IMR-90 (cell line): ENCODE results near the gene SIT1. TPM values are rescaled to one million over a fixed set of nuclear protein-coding genes. Genes with fewer than 3 reads are reported as not detected.

Experiments used
- ATAC-seq: fragments of 200-7000 bp; cut with Tn5 transposase; 2 replicates; pipeline ENCODE4 v1.9.1; 2020; ENCODE audit warnings: low read depth, mild to moderate bottlenecking, moderate library complexity
- BruUV-seq: library from RNA; stranded (reverse); fragments of 400-500 nt; replicated peaks from 2 replicates; lab custom pipeline; 2021; lab: Mats Ljungman, UMichigan
- CTCF ChIA-PET: fragments of 300-600 bp; formaldehyde crosslinking; extraction: SDS; loops from one replicate; lab custom pipeline; 2021; ENCODE audit warnings: antibody characterized with exemption; lab: Yijun Ruan, JAX
- POLR2A ChIA-PET: fragments of 300-600 bp; sonication (Branson Sonifier 250); formaldehyde crosslinking; loops from one replicate; lab custom pipeline; 2022; ENCODE audit warnings: antibody characterized with exemption; ENCODE audit not compliant: unreplicated experiment; lab: Charles Lee
- DNase-seq: peaks from one replicate; pipeline ENCODE4 v3.0.0; 2013
- H2AFZ ChIP-seq: replicated peaks from 2 replicates; pipeline ENCODE3; 2013; ENCODE audit warnings: low read length, mild to moderate bottlenecking; ENCODE audit not compliant: poor library complexity
- H2AK5ac ChIP-seq: 2 replicates; pipeline ENCODE4 v1.6.1; 2013; ENCODE audit warnings: low read depth, low read length, inconsistent platforms
- H2AK9ac ChIP-seq: replicated peaks from 2 replicates; pipeline ENCODE3; 2013; ENCODE audit warnings: mild to moderate bottlenecking, low read depth, low read length, moderate library complexity; ENCODE audit not compliant: poor library complexity
- H2BK120ac ChIP-seq: 2 replicates; pipeline ENCODE4 v1.6.1; 2013; ENCODE audit warnings: low read depth, low read length, inconsistent platforms
- H2BK15ac ChIP-seq: 3 replicates; pipeline ENCODE4 v1.6.1; 2013; ENCODE audit warnings: low read depth, low read length, inconsistent platforms
- H2BK20ac ChIP-seq: 2 replicates; pipeline ENCODE4 v1.6.1; 2013; ENCODE audit warnings: low read depth, mild to moderate bottlenecking, inconsistent platforms, low read length, moderate library complexity
- H2BK5ac ChIP-seq: 2 replicates; pipeline ENCODE4 v1.6.1; 2013; ENCODE audit warnings: mild to moderate bottlenecking, low read depth, low read length, inconsistent platforms; ENCODE audit not compliant: poor library complexity, severe bottlenecking
- H3K14ac ChIP-seq: replicated peaks from 2 replicates; pipeline ENCODE4 v1.6.1; 2013; ENCODE audit warnings: low read depth, low read length, inconsistent platforms
- H3K18ac ChIP-seq: 2 replicates; pipeline ENCODE4 v1.6.1; 2013; ENCODE audit warnings: low read depth, low read length, control low read depth
- H3K23ac ChIP-seq: 2 replicates; pipeline ENCODE4 v1.6.1; 2013; ENCODE audit warnings: low read depth, low read length, inconsistent platforms
- H3K27ac ChIP-seq: 2 replicates; pipeline ENCODE4 v1.5.1; 2013; ENCODE audit warnings: mild to moderate bottlenecking, control low read depth, low read length; ENCODE audit not compliant: insufficient read depth
- H3K27me3 ChIP-seq: 2 replicates; pipeline ENCODE4 v1.6.1; 2013; ENCODE audit warnings: low read length; ENCODE audit not compliant: control insufficient read depth, insufficient read depth
- H3K36me3 ChIP-seq: 2 replicates; pipeline ENCODE4 v1.6.1; 2013; ENCODE audit warnings: low read length, mixed read lengths; ENCODE audit not compliant: control insufficient read depth, insufficient read depth
- H3K4ac ChIP-seq: 2 replicates; pipeline ENCODE4 v1.6.1; 2013; ENCODE audit warnings: low read depth, low read length, inconsistent platforms
- H3K4me1 ChIP-seq: 2 replicates; pipeline ENCODE4 v1.6.1; 2013; ENCODE audit warnings: low read length, mixed read lengths; ENCODE audit not compliant: control insufficient read depth, insufficient read depth
- H3K4me2 ChIP-seq: 2 replicates; pipeline ENCODE4 v1.6.1; 2013; ENCODE audit warnings: low read depth, mild to moderate bottlenecking, control low read depth, low read length, moderate library complexity
- H3K4me3 ChIP-seq: 2 replicates; pipeline ENCODE4 v1.5.1; 2013; ENCODE audit warnings: low read depth, mild to moderate bottlenecking, control low read depth, low read length, moderate library complexity; ENCODE audit not compliant: insufficient read depth
- H3K56ac ChIP-seq: 2 replicates; pipeline ENCODE4 v1.6.1; 2013; ENCODE audit warnings: low read length, inconsistent platforms; ENCODE audit not compliant: insufficient read depth; ENCODE audit errors: extremely low read depth
- H3K79me1 ChIP-seq, 2 experiments: 2 replicates each; pipeline ENCODE4 v1.6.1; 2013; ENCODE audit warnings: low read length in 2 of 2, inconsistent platforms in 1 of 2, low read depth in 1 of 2
- H3K9ac ChIP-seq: 2 replicates; pipeline ENCODE4 v1.6.1; 2013; ENCODE audit warnings: low read depth, low read length, control low read depth
- H3K9me1 ChIP-seq: 2 replicates; pipeline ENCODE4 v1.6.1; 2013; ENCODE audit warnings: low read length, inconsistent platforms; ENCODE audit not compliant: insufficient read depth
- H3K9me3 ChIP-seq: 2 replicates; pipeline ENCODE4 v1.6.1; 2013; ENCODE audit warnings: low read length; ENCODE audit not compliant: control insufficient read depth, insufficient read depth
- H4K20me1 ChIP-seq: 2 replicates; pipeline ENCODE4 v1.6.1; 2013; ENCODE audit warnings: low read length, inconsistent platforms; ENCODE audit not compliant: insufficient read depth
- H4K5ac ChIP-seq: 2 replicates; pipeline ENCODE4 v1.6.1; 2013; ENCODE audit warnings: mild to moderate bottlenecking, low read depth, low read length, control low read depth
- H4K8ac ChIP-seq, 2 experiments: 2 replicates each; pipeline ENCODE4 v1.6.1; 2013; ENCODE audit warnings: low read depth in 2 of 2, low read length in 2 of 2, control low read depth in 1 of 2, inconsistent platforms in 1 of 2
- H4K91ac ChIP-seq: 2 replicates; pipeline ENCODE4 v1.6.1; 2013; ENCODE audit warnings: low read depth, low read length, inconsistent platforms; ENCODE audit not compliant: insufficient read depth
- BHLHE40 ChIP-seq: fragments of 150-350 bp; IDR thresholded peaks from 2 replicates; pipeline ENCODE4 v1.6.1; 2016; ENCODE audit warnings: mild to moderate bottlenecking, low read depth, low read length
- CEBPB ChIP-seq: IDR thresholded peaks from 2 replicates; pipeline ENCODE4 v1.6.1; 2012; ENCODE audit warnings: low read depth, low read length, improper control_type of control experiment
- CHD1 ChIP-seq: IDR thresholded peaks from 2 replicates; pipeline ENCODE4 v1.6.1; 2012; ENCODE audit warnings: low read depth, low read length, improper control_type of control experiment
- ELK1 ChIP-seq: fragments of 150-350 bp; IDR thresholded peaks from 2 replicates; pipeline ENCODE4 v1.6.1; 2016; ENCODE audit warnings: low read depth, mild to moderate bottlenecking, low read length, moderate library complexity, borderline replicate concordance
- FOS ChIP-seq: fragments of 150-350 bp; IDR thresholded peaks from 2 replicates; pipeline ENCODE4 v1.6.1; 2016; ENCODE audit warnings: low read depth, low read length
- MAFK ChIP-seq: IDR thresholded peaks from 2 replicates; pipeline ENCODE4 v1.6.1; 2012; ENCODE audit warnings: low read depth, low read length, improper control_type of control experiment
- MAZ ChIP-seq: IDR thresholded peaks from 2 replicates; pipeline ENCODE4 v1.6.1; 2012; ENCODE audit warnings: low read depth, mild to moderate bottlenecking, low read length, improper control_type of control experiment, moderate library complexity, borderline replicate concordance
- MXI1 ChIP-seq: IDR thresholded peaks from 2 replicates; pipeline ENCODE4 v1.6.1; 2012; ENCODE audit warnings: low read depth, mild to moderate bottlenecking, low read length, moderate library complexity, borderline replicate concordance
- NFE2L2 ChIP-seq: fragments of 150-350 bp; IDR thresholded peaks from 2 replicates; pipeline ENCODE4 v1.6.1; 2016; ENCODE audit warnings: low read depth, mild to moderate bottlenecking, low read length
- POLR2A ChIP-seq: IDR thresholded peaks from 2 replicates; pipeline ENCODE4 v1.6.1; 2012; ENCODE audit warnings: mild to moderate bottlenecking, low read depth, low read length
- RAD21 ChIP-seq: IDR thresholded peaks from 2 replicates; pipeline ENCODE4 v1.6.1; 2012; ENCODE audit warnings: low read length, improper control_type of control experiment
- RCOR1 ChIP-seq: IDR thresholded peaks from 2 replicates; pipeline ENCODE4 v1.6.1; 2012; ENCODE audit warnings: mild to moderate bottlenecking, low read length, improper control_type of control experiment; ENCODE audit not compliant: insufficient replicate concordance
- RFX5 ChIP-seq: IDR thresholded peaks from 2 replicates; pipeline ENCODE4 v1.8.0; 2012; ENCODE audit warnings: low read depth, mild to moderate bottlenecking, low read length, moderate library complexity
- SMC3 ChIP-seq: fragments of 150-350 bp; IDR thresholded peaks from 2 replicates; pipeline ENCODE4 v1.6.1; 2016; ENCODE audit warnings: low read depth, mild to moderate bottlenecking, antibody characterized with exemption, low read length, moderate library complexity
- WGBS, 2 experiments: methylation state at CpG; one replicate each; pipeline versions ENCODE4 v1.1.5 to v1.1.7; 2013; ENCODE audit warnings: missing lambda C conversion rate in 2 of 2; ENCODE audit not compliant: insufficient read length in 1 of 2; ENCODE audit errors: extremely low coverage in 2 of 2; 5-methylcytosine and 5-hydroxymethylcytosine counted together
- dilution Hi-C: fragments of 300-500 bp; cut with HindIII; formaldehyde crosslinking; loops from one replicate; pipeline ENCODE4 v1.14.3; 2018; ENCODE audit warnings: low sequenced_read_pairs; ENCODE audit not compliant: unreplicated experiment
- in situ Hi-C: fragments of 300-500 bp; cut with MboI; formaldehyde crosslinking; loops from 3 replicates; pipeline ENCODE4 v1.14.3; 2019; ENCODE audit warnings: low sequenced_read_pairs, inconsistent platforms, mixed read lengths
- intact Hi-C: fragments of 100-400 bp; cut with micrococcal nuclease; formaldehyde crosslinking; loops from 2 replicates; pipeline ENCODE4 v1.10.0; 2022
- polyA plus RNA-seq, 3 experiments: library from polyadenylated mRNA; depleted of rRNA; stranded (reverse); fragments of >200 nt; gene quantifications; 2 replicates each; pipeline ENCODE4 v1.2.3, GENCODE V29; 2012; ENCODE audit warnings: low replicate concordance in 1 of 3
- total RNA-seq: library from RNA; depleted of rRNA; stranded (reverse); fragments of >200 nt; gene quantifications from 2 replicates; pipeline ENCODE4 v1.2.3, GENCODE V29; 2012
- TF ChIP-seq, protein P1 (sequence below): fragments of 150-350 bp; IDR thresholded peaks from 2 replicates; pipeline ENCODE4 v1.6.1; 2017; ENCODE audit warnings: mild to moderate bottlenecking, antibody characterized with exemption, low read length, low read depth
- TF ChIP-seq, protein P2 (sequence below): conservative IDR thresholded peaks from 2 replicates; pipeline ENCODE4 v1.5.1; 2012; ENCODE audit warnings: mild to moderate bottlenecking, low read depth, low read length, improper control_type of control experiment

SIT1 gene
- total and polyA plus RNA-seq, 2 of the 4 experiments (the other 2 are of a cell fraction): not detected

DNA sequence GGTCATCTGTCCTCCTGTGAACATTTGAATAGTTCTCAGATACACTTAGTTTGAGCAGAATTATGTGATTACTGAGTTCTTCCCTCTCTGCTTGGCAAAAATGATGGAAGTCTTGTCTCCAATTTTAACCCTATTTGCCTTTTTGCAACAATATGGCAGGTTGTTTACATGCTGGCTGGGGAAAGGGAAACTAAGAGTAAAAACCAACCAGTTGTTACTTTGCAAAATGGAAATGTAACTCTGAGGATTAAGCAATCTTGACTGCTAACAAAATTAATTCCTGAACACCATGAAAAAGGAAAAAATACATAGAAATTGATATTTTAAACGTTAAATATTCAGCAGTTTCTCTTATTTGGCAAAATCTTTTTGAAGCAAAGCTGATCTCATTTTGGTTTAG, 11.1 kb downstream of the SIT1 start:
- H3K36me3 ChIP-seq: no peaks in the 10 kb centered on the region
- CTCF ChIA-PET: no interaction called here
- DNase-seq (no peak), ATAC-seq (no peak)
- no peaks in the 10 kb centered on the region for H3K9me3 ChIP-seq
- no peak overlapping the region for H2AFZ ChIP-seq
- no peak overlapping the region for H3K4ac ChIP-seq
- no peak overlapping the region for H2AK5ac ChIP-seq
- H3K9me1 ChIP-seq: no peaks in the 10 kb centered on the region
- no peak overlapping the region for H3K9ac ChIP-seq
- no peak overlapping the region for H3K23ac ChIP-seq
- intact Hi-C loops (no loop called here), dilution Hi-C loops (no loop called here), in situ Hi-C loops (no loop called here)
- POLR2A ChIA-PET: no interaction called here
- no peaks in the 10 kb centered on the region; the same call in 1 of the 2 replicates for H3K27me3 ChIP-seq
- H4K91ac ChIP-seq: no peak overlapping the region
- H4K5ac ChIP-seq: no peak overlapping the region
- no peak overlapping the region for H3K56ac ChIP-seq
- H3K14ac ChIP-seq: no peak overlapping the region
- H2BK15ac ChIP-seq: no peak overlapping the region
- H3K18ac ChIP-seq: no peak overlapping the region
- no peak overlapping the region for H3K4me3 ChIP-seq
- WGBS, 2 experiments: no CpG with 5 or more reads among the region's 1 CpG
- no peaks in the 10 kb centered on the region for H3K4me1 ChIP-seq
- H3K79me1 ChIP-seq: no peaks in the 10 kb centered on the region
- H2AK9ac ChIP-seq: no peak overlapping the region
- BruUV-seq: no TSS peak
- no peak overlapping the region for H3K27ac ChIP-seq
- H2BK5ac ChIP-seq: no peak overlapping the region
- no peak overlapping the region for H3K4me2 ChIP-seq
- H4K20me1 ChIP-seq: no peaks in the 10 kb centered on the region
- H4K8ac ChIP-seq: no peak overlapping the region
- TF ChIP-seq FOS (no peak), NFE2L2 (no peak), SMC3 (no peak), ELK1 (no peak), RAD21 (no peak), MAZ (no peak), MAFK (no peak), CHD1 (no peak), CEBPB (no peak), RCOR1 (no peak), BHLHE40 (no peak), MXI1 (no peak), POLR2A (no peak), RFX5 (no peak)
- TF ChIP-seq, protein P1, sequence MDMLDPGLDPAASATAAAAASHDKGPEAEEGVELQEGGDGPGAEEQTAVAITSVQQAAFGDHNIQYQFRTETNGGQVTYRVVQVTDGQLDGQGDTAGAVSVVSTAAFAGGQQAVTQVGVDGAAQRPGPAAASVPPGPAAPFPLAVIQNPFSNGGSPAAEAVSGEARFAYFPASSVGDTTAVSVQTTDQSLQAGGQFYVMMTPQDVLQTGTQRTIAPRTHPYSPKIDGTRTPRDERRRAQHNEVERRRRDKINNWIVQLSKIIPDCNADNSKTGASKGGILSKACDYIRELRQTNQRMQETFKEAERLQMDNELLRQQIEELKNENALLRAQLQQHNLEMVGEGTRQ: no peak
- TF ChIP-seq, protein P2, sequence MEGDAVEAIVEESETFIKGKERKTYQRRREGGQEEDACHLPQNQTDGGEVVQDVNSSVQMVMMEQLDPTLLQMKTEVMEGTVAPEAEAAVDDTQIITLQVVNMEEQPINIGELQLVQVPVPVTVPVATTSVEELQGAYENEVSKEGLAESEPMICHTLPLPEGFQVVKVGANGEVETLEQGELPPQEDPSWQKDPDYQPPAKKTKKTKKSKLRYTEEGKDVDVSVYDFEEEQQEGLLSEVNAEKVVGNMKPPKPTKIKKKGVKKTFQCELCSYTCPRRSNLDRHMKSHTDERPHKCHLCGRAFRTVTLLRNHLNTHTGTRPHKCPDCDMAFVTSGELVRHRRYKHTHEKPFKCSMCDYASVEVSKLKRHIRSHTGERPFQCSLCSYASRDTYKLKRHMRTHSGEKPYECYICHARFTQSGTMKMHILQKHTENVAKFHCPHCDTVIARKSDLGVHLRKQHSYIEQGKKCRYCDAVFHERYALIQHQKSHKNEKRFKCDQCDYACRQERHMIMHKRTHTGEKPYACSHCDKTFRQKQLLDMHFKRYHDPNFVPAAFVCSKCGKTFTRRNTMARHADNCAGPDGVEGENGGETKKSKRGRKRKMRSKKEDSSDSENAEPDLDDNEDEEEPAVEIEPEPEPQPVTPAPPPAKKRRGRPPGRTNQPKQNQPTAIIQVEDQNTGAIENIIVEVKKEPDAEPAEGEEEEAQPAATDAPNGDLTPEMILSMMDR: no peak
- H2BK120ac ChIP-seq: no peak overlapping the region
- no peak overlapping the region for H2BK20ac ChIP-seq
